PC-9 (cell line): ENCODE measurements around the gene LCN6. TPM values are rescaled to one million over a fixed set of nuclear protein-coding genes. Genes with fewer than 3 reads are reported as not detected.

Experiments used
- BruUV-seq: library from RNA; stranded (reverse); fragments of 400-500 nt; replicated peaks from 2 replicates; lab custom pipeline; 2021; lab: Mats Ljungman, UMichigan
- CTCF ChIA-PET: fragments of 300-600 bp; sonication (Branson Sonifier 250); formaldehyde crosslinking; loops from one replicate; lab custom pipeline; 2022; ENCODE audit warnings: antibody characterized with exemption; lab: Charles Lee
- POLR2A ChIA-PET: fragments of 300-600 bp; sonication (Branson Sonifier 250); formaldehyde crosslinking; loops from one replicate; lab custom pipeline; 2022; ENCODE audit warnings: antibody characterized with exemption; ENCODE audit not compliant: unreplicated experiment; lab: Charles Lee
- DNase-seq, 2 experiments: peaks; one replicate each; pipeline versions ENCODE4 v3.0.0 to v3.0.0-alpha.2; 2015 to 2022; ENCODE audit warnings: mixed read lengths in 1 of 2
- H2AFZ ChIP-seq: fragments of 200-600 bp; sonication (generic); 2 replicates; pipeline ENCODE4 v1.8.1; 2017; ENCODE audit warnings: antibody characterized with exemption
- H3F3A ChIP-seq: fragments of 200-600 bp; sonication (generic); 2 replicates; pipeline ENCODE4 v1.8.1; 2017; ENCODE audit warnings: antibody characterized with exemption, mild to moderate bottlenecking, low read depth; ENCODE audit not compliant: insufficient read depth
- H3K27ac ChIP-seq: fragments of 200-600 bp; sonication (generic); 2 replicates; pipeline ENCODE4 v1.6.1; 2016; ENCODE audit warnings: mixed run types
- H3K27me3 ChIP-seq: fragments of 200-600 bp; sonication (generic); 2 replicates; pipeline ENCODE4 v1.6.1; 2016; ENCODE audit warnings: low read depth, mixed run types; ENCODE audit not compliant: insufficient read depth
- H3K36me3 ChIP-seq: fragments of 200-600 bp; sonication (generic); 2 replicates; pipeline ENCODE4 v1.6.1; 2016; ENCODE audit warnings: low read depth, mixed run types
- H3K4me1 ChIP-seq: fragments of 200-600 bp; sonication (generic); replicated peaks from 2 replicates; pipeline ENCODE4 v1.6.1; 2016; ENCODE audit warnings: mixed run types; ENCODE audit not compliant: insufficient read depth
- H3K4me2 ChIP-seq: fragments of 200-600 bp; sonication (generic); 2 replicates; pipeline ENCODE4 v1.6.1; 2017; ENCODE audit warnings: mixed run types
- H3K4me3 ChIP-seq: fragments of 200-600 bp; sonication (generic); 2 replicates; pipeline ENCODE4 v1.6.1; 2016; ENCODE audit warnings: mixed run types
- H3K79me2 ChIP-seq: fragments of 200-600 bp; sonication (generic); 2 replicates; pipeline ENCODE4 v1.6.1; 2017; ENCODE audit warnings: low read depth, mixed run types
- H3K9me2 ChIP-seq: fragments of 200-600 bp; sonication (generic); 2 replicates; pipeline ENCODE4 v1.8.1; 2017; ENCODE audit warnings: mild to moderate bottlenecking; ENCODE audit not compliant: insufficient read depth
- H3K9me3 ChIP-seq: fragments of 200-600 bp; sonication (generic); 2 replicates; pipeline ENCODE4 v1.8.1; 2016; ENCODE audit warnings: low read depth; ENCODE audit not compliant: insufficient read depth
- H4K20me1 ChIP-seq: fragments of 200-600 bp; sonication (generic); 2 replicates; pipeline ENCODE4 v1.8.1; 2017; ENCODE audit not compliant: insufficient read depth
- CTCF ChIP-seq: fragments of 200-600 bp; sonication (generic); conservative IDR thresholded peaks from 2 replicates; pipeline ENCODE4 v1.6.1; 2017; ENCODE audit warnings: mixed run types, antibody characterized with exemption, mild to moderate bottlenecking, moderate library complexity
- EZH2 ChIP-seq: fragments of 200-600 bp; sonication (generic); IDR thresholded peaks from 2 replicates; pipeline ENCODE4 v1.8.0; 2017; ENCODE audit warnings: antibody characterized with exemption, low read depth
- intact Hi-C: fragments of 100-400 bp; cut with micrococcal nuclease; formaldehyde crosslinking; loops from one replicate; pipeline ENCODE4 v1.10.0; 2022; ENCODE audit not compliant: unreplicated experiment
- total RNA-seq: library from RNA; stranded (reverse); gene quantifications from 2 replicates; pipeline ENCODE4 v1.2.3, GENCODE V29; 2021

The LCN6 gene
- total RNA-seq, 1 experiment from 2014 or later: not detected

GRCh38 chr9:136784997-136785361, 36.7 kb upstream of the LCN6 start:
- no peak for DNase-seq
- no peak overlapping the region for H3K4me2 ChIP-seq
- no peak overlapping the region for H3K27ac ChIP-seq
- no peaks in the 10 kb centered on the region for H3K9me3 ChIP-seq
- H3K4me3 ChIP-seq: no peak overlapping the region
- no peak overlapping the region for H2AFZ ChIP-seq
- no peaks in the 10 kb centered on the region for H3K79me2 ChIP-seq
- H3K27me3 ChIP-seq: peaks cover 12% of the 10 kb centered on the region
- no TSS peak for BruUV-seq
- no peaks in the 10 kb centered on the region for H4K20me1 ChIP-seq
- ChIA-PET CTCF (no interaction called here), POLR2A (interaction anchor here (0.5 kb wide), 1 partner anchor 116 kb away, joined by 4 read pairs; no protein-coding TSS in a partner anchor)
- H3K4me1 ChIP-seq: peaks cover 1% of the 10 kb centered on the region; the same call in 1 of the 2 replicates
- H3F3A ChIP-seq: peaks cover 11% of the 10 kb centered on the region
- no peaks in the 10 kb centered on the region for H3K9me2 ChIP-seq
- no peak for TF ChIP-seq EZH2
- TF ChIP-seq CTCF: no peak
- intact Hi-C loops: no loop called here
- H3K36me3 ChIP-seq: no peaks in the 10 kb centered on the region

GRCh38 chr9:136784249-136784996, 36.1 kb upstream of the LCN6 start:
- CTCF ChIA-PET: interaction anchor here (0.5 kb wide), 1 partner anchor 54 kb away, joined by 6 read pairs; no protein-coding TSS in a partner anchor
- intact Hi-C loops: no loop called here

DNA sequence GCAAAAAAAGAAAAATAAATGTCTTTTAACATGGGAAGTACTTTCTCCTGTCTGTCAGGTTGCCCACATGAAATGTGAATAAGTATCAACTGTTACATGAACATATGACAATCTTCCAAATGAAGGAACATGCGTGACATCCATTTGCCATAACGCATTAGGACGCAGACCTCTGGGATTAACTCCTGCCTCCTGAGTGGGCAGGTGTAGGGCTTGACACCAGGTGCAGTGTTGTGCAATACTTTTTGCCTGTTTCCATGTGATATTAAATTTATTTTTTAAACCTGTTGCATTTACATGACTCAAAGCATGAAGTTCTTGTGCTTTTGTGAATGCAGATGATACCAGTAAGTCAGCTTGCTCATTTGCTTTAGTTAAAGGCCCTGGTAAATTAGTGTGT, 34.1 kb upstream of the LCN6 start:
- no peaks in the 10 kb centered on the region for H3K79me2 ChIP-seq
- TF ChIP-seq EZH2 (no peak), CTCF (no peak)
- no peaks in the 10 kb centered on the region for H3K9me2 ChIP-seq
- peaks cover 4% of the 10 kb centered on the region; the same call in 1 of the 2 replicates for H3F3A ChIP-seq
- CTCF ChIA-PET: interaction anchor here (0.6 kb wide), 1 partner anchor 288 kb away, joined by 4 read pairs; the partner anchor contains the start of gene SAPCD2
- no peaks in the 10 kb centered on the region for H3K9me3 ChIP-seq
- H3K27me3 ChIP-seq: peaks cover 36% of the 10 kb centered on the region
- H3K4me2 ChIP-seq: no peak overlapping the region
- DNase-seq: no peak
- no peaks in the 10 kb centered on the region for H4K20me1 ChIP-seq
- no peak overlapping the region for H3K27ac ChIP-seq
- no peak overlapping the region for H2AFZ ChIP-seq
- no peaks in the 10 kb centered on the region for H3K36me3 ChIP-seq
- H3K4me1 ChIP-seq: no peaks in the 10 kb centered on the region
- POLR2A ChIA-PET: interaction anchor here (0.6 kb wide), 1 partner anchor 10 kb away, joined by 12 read pairs; no protein-coding TSS in a partner anchor
- intact Hi-C loops: no loop called here
- H3K4me3 ChIP-seq: no peak overlapping the region
- no TSS peak for BruUV-seq

More at GRCh38 chr9:136784249-136784996, 36.1 kb upstream of the LCN6 start:
- peaks cover 9% of the 10 kb centered on the region; the same call in 1 of the 2 replicates for H3F3A ChIP-seq
- no peaks in the 10 kb centered on the region for H3K4me1 ChIP-seq
- DNase-seq: no peak
- POLR2A ChIA-PET: interaction anchor here (0.7 kb wide), 1 partner anchor 432 kb away, joined by 4 read pairs; no protein-coding TSS in a partner anchor
- H3K27ac ChIP-seq: no peak overlapping the region
- H3K4me2 ChIP-seq: no peak overlapping the region
- H4K20me1 ChIP-seq: no peaks in the 10 kb centered on the region
- BruUV-seq: no TSS peak
- peaks cover 17% of the 10 kb centered on the region for H3K27me3 ChIP-seq
- no peak overlapping the region for H3K4me3 ChIP-seq
- no peak for TF ChIP-seq EZH2
- TF ChIP-seq CTCF: peak; percentile 74; the same call in 1 of the 2 replicates
- no peaks in the 10 kb centered on the region for H3K9me3 ChIP-seq
- H3K79me2 ChIP-seq: no peaks in the 10 kb centered on the region
- no peaks in the 10 kb centered on the region for H3K9me2 ChIP-seq
- H2AFZ ChIP-seq: no peak overlapping the region
- H3K36me3 ChIP-seq: no peaks in the 10 kb centered on the region
